GF-D8 (cell line): ENCODE data around the gene AMBN.
"Not testable (repeated sequence)": the region's sequence is repeated elsewhere in the genome, so short reads cannot be mapped to it uniquely, and the experiment has no call there.

Experiments used
- DNase-seq: peaks from one replicate; lab custom pipeline; 2025; lab: John Stamatoyannopoulos, UW

AMBN gene

GRCh38 chr4:70608324-70608723, 16.3 kb downstream of the AMBN start:
- DNase-seq, result no peak

GRCh38 chr4:70613306-70614183, 21.5 kb downstream of the AMBN start:
- DNase-seq, result no peak

GRCh38 chr4:70614184-70614555, 22.1 kb downstream of the AMBN start:
- DNase-seq, result no peak

- no peak for DNase-seq
Measured at GRCh38 chr4:70619288-70619687, 27.2 kb downstream of the AMBN start.

- DNase-seq, result no peak
Measured at GRCh38 chr4:70619778-70620177, 27.7 kb downstream of the AMBN start.

- no peak for DNase-seq
Measured at GRCh38 chr4:70623323-70623722, 31.3 kb downstream of the AMBN start.

GRCh38 chr4:70624226-70624793, 32.3 kb downstream of the AMBN start:
- DNase-seq, result no peak

GRCh38 chr4:70627620-70628019, 35.6 kb downstream of the AMBN start:
- DNase-seq, result no peak

GRCh38 chr4:70628444-70628843, 36.4 kb downstream of the AMBN start, which contains the start of gene ENAM:
Gene ENAM, plus strand, starts transcription at chr4:70628744. Its CDS starts 757 bp downstream, at chr4:70629501.
- no peak for DNase-seq

- no peak for DNase-seq
Measured at GRCh38 chr4:70629469-70630090, 37.5 kb downstream of the AMBN start.

- no peak for DNase-seq
Measured at GRCh38 chr4:70630162-70630561, 38.1 kb downstream of the AMBN start.

- no peak for DNase-seq
Measured at GRCh38 chr4:70632028-70632427, 40.0 kb downstream of the AMBN start.

GRCh38 chr4:70634482-70634881, 42.4 kb downstream of the AMBN start:
- no peak for DNase-seq

GRCh38 chr4:70637239-70637913, 45.3 kb downstream of the AMBN start:
- DNase-seq, result no peak

- DNase-seq, result no peak
Measured at GRCh38 chr4:70640192-70640591, 48.1 kb downstream of the AMBN start.

GRCh38 chr4:70650741-70651140, 58.7 kb downstream of the AMBN start:
- not testable (repeated sequence) for DNase-seq

- DNase-seq, result no peak
Measured at GRCh38 chr4:70651864-70652506, 59.9 kb downstream of the AMBN start.

- no peak for DNase-seq
Measured at GRCh38 chr4:70654605-70655011, 62.6 kb downstream of the AMBN start.
